OCI-LY7 (cell line): ENCODE data around the gene CCDC9. TPM values are rescaled to one million over a fixed set of nuclear protein-coding genes. Genes with fewer than 3 reads are reported as not detected.

ENCODE experiments used
- BruUV-seq: library from RNA; stranded (reverse); fragments of 400-500 nt; replicated peaks from 2 replicates; lab custom pipeline; 2021; lab: Mats Ljungman, UMichigan
- CTCF ChIA-PET: fragments of 300-600 bp; sonication (Branson Sonifier 250); formaldehyde crosslinking; loops from one replicate; lab custom pipeline; 2022; ENCODE audit warnings: antibody characterized with exemption; ENCODE audit not compliant: unreplicated experiment; lab: Charles Lee
- POLR2A ChIA-PET: fragments of 300-600 bp; sonication (Branson Sonifier 250); formaldehyde crosslinking; loops from one replicate; lab custom pipeline; 2022; ENCODE audit warnings: antibody characterized with exemption; lab: Charles Lee
- DNase-seq: peaks from one replicate; pipeline ENCODE4 v3.0.0-alpha.2; 2015; ENCODE audit warnings: low spot score
- H2AFZ ChIP-seq: fragments of 200-600 bp; sonication (generic), shearing (Covaris generic); 2 replicates; pipeline ENCODE4 v1.6.1; 2014; ENCODE audit warnings: mild to moderate bottlenecking, antibody characterized with exemption, low read length, moderate library complexity
- H3K27ac ChIP-seq: fragments of 200-600 bp; sonication (generic); 2 replicates; pipeline ENCODE4 v1.5.1; 2014; ENCODE audit warnings: mixed run types, low read depth, mild to moderate bottlenecking, moderate library complexity, low read length, inconsistent platforms; ENCODE audit not compliant: poor library complexity, severe bottlenecking
- H3K36me3 ChIP-seq: fragments of 200-600 bp; sonication (generic); 2 replicates; pipeline ENCODE4 v1.6.1; 2014; ENCODE audit warnings: mild to moderate bottlenecking, antibody characterized with exemption, low read length, moderate library complexity, mixed read lengths; ENCODE audit not compliant: insufficient read depth
- H3K4me1 ChIP-seq: fragments of 200-600 bp; sonication (generic); 2 replicates; pipeline ENCODE4 v1.5.1; 2014; ENCODE audit warnings: mild to moderate bottlenecking, low read length; ENCODE audit not compliant: insufficient read depth, poor library complexity, severe bottlenecking
- H3K4me2 ChIP-seq: fragments of 200-600 bp; sonication (generic); 2 replicates; pipeline ENCODE4 v1.6.1; 2014; ENCODE audit warnings: mild to moderate bottlenecking, low read length
- H3K4me3 ChIP-seq: fragments of 200-600 bp; sonication (generic); 2 replicates; pipeline ENCODE4 v1.5.1; 2014; ENCODE audit warnings: mild to moderate bottlenecking, low read depth, low read length; ENCODE audit not compliant: poor library complexity, severe bottlenecking
- H3K79me2 ChIP-seq: fragments of 200-600 bp; sonication (generic); 2 replicates; pipeline ENCODE4 v1.6.1; 2016; ENCODE audit warnings: low read depth, mild to moderate bottlenecking, low read length, moderate library complexity, mixed read lengths; ENCODE audit not compliant: insufficient read depth
- H3K9me2 ChIP-seq: fragments of 200-600 bp; sonication (generic); 2 replicates; pipeline ENCODE4 v1.6.1; 2016; ENCODE audit warnings: mild to moderate bottlenecking, low read length, mixed read lengths; ENCODE audit not compliant: insufficient read depth
- H3K9me3 ChIP-seq: fragments of 200-600 bp; sonication (generic); 2 replicates; pipeline ENCODE4 v1.6.1; 2014; ENCODE audit warnings: mild to moderate bottlenecking, mixed run types, low read length, mixed read lengths
- H4K20me1 ChIP-seq: fragments of 200-600 bp; sonication (generic); 2 replicates; pipeline ENCODE4 v1.6.1; 2014; ENCODE audit warnings: mild to moderate bottlenecking, antibody characterized with exemption, low read length, moderate library complexity, mixed read lengths; ENCODE audit not compliant: insufficient read depth
- CTCF ChIP-seq: fragments of 200-600 bp; sonication (generic); conservative IDR thresholded peaks from 2 replicates; pipeline ENCODE4 v1.5.1; 2014; ENCODE audit warnings: mild to moderate bottlenecking, antibody characterized with exemption, low read length, moderate library complexity, mixed read lengths
- EZH2phosphoT487 ChIP-seq: fragments of 200-600 bp; sonication (generic); IDR thresholded peaks from 2 replicates; pipeline ENCODE4 v1.6.1; 2018; ENCODE audit warnings: low read depth, borderline replicate concordance, mild to moderate bottlenecking, mixed run types, antibody characterized with exemption, low read length, moderate library complexity, mixed read lengths
- intact Hi-C: fragments of 100-400 bp; cut with micrococcal nuclease; formaldehyde crosslinking; loops from one replicate; pipeline ENCODE4 v1.10.0; 2022; ENCODE audit not compliant: unreplicated experiment
- total RNA-seq, 2 experiments: library from RNA; depleted of rRNA in 1 of 2; stranded (reverse); fragments of >200 nt in 1 of 2; shearing (Covaris generic) in 1 of 2; gene quantifications; 2 replicates each; pipeline ENCODE4 v1.2.3, GENCODE V29; 2014 to 2022

Gene CCDC9
- total RNA-seq, 2 experiments from 2014 or later: 7.9 to 19.7 TPM

DNA sequence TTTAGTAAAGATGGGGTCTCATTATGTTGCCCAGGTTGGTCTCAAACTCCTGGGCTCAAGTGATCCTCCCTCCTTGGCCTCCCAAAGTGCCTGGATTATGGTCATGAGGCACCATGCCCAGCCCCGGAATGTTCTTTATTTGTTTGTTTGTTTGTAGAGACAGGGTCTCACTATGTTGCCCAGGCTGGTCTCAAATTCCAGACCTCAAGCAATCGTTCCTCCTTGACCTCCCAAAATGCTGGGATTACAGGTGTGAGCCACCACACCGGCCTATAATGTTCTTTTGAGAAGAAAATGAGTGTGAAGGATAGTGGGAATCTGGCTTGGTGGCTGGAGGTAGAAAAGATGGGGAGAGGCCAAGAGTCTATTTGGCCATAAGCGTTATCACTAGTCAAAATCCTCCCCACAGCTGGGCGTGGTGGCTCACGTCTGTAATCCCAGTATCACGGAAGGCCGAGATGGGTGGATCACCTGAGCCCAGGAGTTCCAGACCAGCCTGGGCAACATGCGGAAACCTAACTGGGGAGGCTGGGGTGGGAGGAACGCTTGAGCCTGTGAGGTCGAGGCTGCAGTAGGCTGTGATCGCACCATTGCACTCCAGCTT lies 20.2 kb upstream of the CCDC9 start:
- Histone ChIP-seq H3K9me3 (no peaks in the 10 kb centered on the region), H3K4me1 (peaks cover 53% of the 10 kb centered on the region), H3K4me3 (no peak overlapping the region), H4K20me1 (no peaks in the 10 kb centered on the region), H3K36me3 (no peaks in the 10 kb centered on the region), H3K9me2 (no peaks in the 10 kb centered on the region), H2AFZ (no peak overlapping the region), H3K27ac (no peak overlapping the region), H3K79me2 (no peaks in the 10 kb centered on the region), H3K4me2 (0 out of 2 replicates have a peak overlapping the region, but pooled peaks have one; percentile 11)
- ChIA-PET CTCF (no interaction called here), POLR2A (no interaction called here)
- intact Hi-C loops: no loop called here
- no TSS peak for BruUV-seq
- no peak for TF ChIP-seq EZH2phosphoT487
- TF ChIP-seq CTCF: no peak
- peak; percentile 30 for DNase-seq

GRCh38 chr19:47239152-47239551 lies 17.2 kb upstream of the CCDC9 start:
- H3K4me3 ChIP-seq: no peak overlapping the region
- BruUV-seq: no TSS peak
- ChIA-PET CTCF (no interaction called here), POLR2A (interaction anchor here (1.3 kb wide), 1 partner anchor 14 kb away, joined by 3 read pairs; no protein-coding TSS in a partner anchor)
- no peaks in the 10 kb centered on the region for H3K79me2 ChIP-seq
- no peak overlapping the region for H2AFZ ChIP-seq
- H3K36me3 ChIP-seq: no peaks in the 10 kb centered on the region
- no peaks in the 10 kb centered on the region for H4K20me1 ChIP-seq
- H3K4me2 ChIP-seq: peak overlapping the region; percentile 37; the same call in 1 of the 2 replicates
- intact Hi-C loops: no loop called here
- H3K9me2 ChIP-seq: no peaks in the 10 kb centered on the region
- peak; percentile 36 for DNase-seq
- no peak overlapping the region for H3K27ac ChIP-seq
- H3K9me3 ChIP-seq: no peaks in the 10 kb centered on the region
- H3K4me1 ChIP-seq: peaks cover 55% of the 10 kb centered on the region
- TF ChIP-seq EZH2phosphoT487: no peak
- TF ChIP-seq CTCF: no peak

- H3K4me1 ChIP-seq: peaks cover 58% of the 10 kb centered on the region
- no peaks in the 10 kb centered on the region for H4K20me1 ChIP-seq
- H3K9me3 ChIP-seq: no peaks in the 10 kb centered on the region
- BruUV-seq: no TSS peak
- no peak overlapping the region for H3K27ac ChIP-seq
- DNase-seq: no peak
- no peaks in the 10 kb centered on the region for H3K36me3 ChIP-seq
- H3K4me2 ChIP-seq: peak overlapping the region; percentile 37
- intact Hi-C loops: no loop called here
- no peak overlapping the region; the same call in 1 of the 2 replicates for H2AFZ ChIP-seq
- H3K79me2 ChIP-seq: no peaks in the 10 kb centered on the region
- no peaks in the 10 kb centered on the region for H3K9me2 ChIP-seq
- TF ChIP-seq CTCF (no peak), EZH2phosphoT487 (no peak)
- peak overlapping the region; percentile 10 for H3K4me3 ChIP-seq
- POLR2A ChIA-PET: interaction anchor here (1.3 kb wide), 1 partner anchor 14 kb away, joined by 3 read pairs; no protein-coding TSS in a partner anchor
- CTCF ChIA-PET: no interaction called here
Measured at GRCh38 chr19:47239610-47240296, 16.6 kb upstream of the CCDC9 start.
